ENCODE measurements around the gene CHRNA5. TPM values are rescaled to one million over a fixed set of nuclear protein-coding genes. Genes with fewer than 3 reads are reported as not detected.
"Not testable (repeated sequence)": the region's sequence is repeated elsewhere in the genome, so short reads cannot be mapped to it uniquely, and the experiment has no call there.

The CHRNA5 gene
- total RNA-seq, 3 donors from 2014 or later = 5.2 to 5.6 (median 5.5) TPM

GRCh38 chr15:78550194-78550593 lies 15.1 kb upstream of the CHRNA5 start:
- peaks cover 29% of the 10 kb centered on the region for H3K36me3 Mint-ChIP-seq (ENCODE audit: insufficient read depth)
- H3K27me3 Mint-ChIP-seq (ENCODE audit: low read depth) = no peaks in the 10 kb centered on the region
- no peaks in the 10 kb centered on the region for H3K4me1 Mint-ChIP-seq (ENCODE audit: low read depth)

GRCh38 chr15:78550815-78551214 lies 14.5 kb upstream of the CHRNA5 start:
- no peak for ATAC-seq
- no peak for DNase-seq
- Mint-ChIP-seq H3K36me3 (ENCODE audit: insufficient read depth) (peaks cover 24% of the 10 kb centered on the region), H3K4me1 (ENCODE audit: low read depth) (no peaks in the 10 kb centered on the region), H3K9me3 (no peaks in the 10 kb centered on the region), H3K27me3 (ENCODE audit: low read depth) (no peaks in the 10 kb centered on the region), H3K4me3 (no peak overlapping the region)

More at GRCh38 chr15:78550194-78550593, 15.1 kb upstream of the CHRNA5 start:
- H3K4me3 Mint-ChIP-seq = no peak overlapping the region
- H3K9me3 Mint-ChIP-seq = no peaks in the 10 kb centered on the region
- ATAC-seq (no peak), DNase-seq (no peak)

GRCh38 chr15:78551902-78552301 lies 13.4 kb upstream of the CHRNA5 start:
- no peak overlapping the region for H3K4me3 Mint-ChIP-seq
- no peaks in the 10 kb centered on the region for H3K27me3 Mint-ChIP-seq (ENCODE audit: low read depth)
- H3K4me1 Mint-ChIP-seq (ENCODE audit: low read depth) = no peaks in the 10 kb centered on the region
- no peaks in the 10 kb centered on the region for H3K9me3 Mint-ChIP-seq
- no peak for ATAC-seq
- no peak for DNase-seq
- peaks cover 22% of the 10 kb centered on the region for H3K36me3 Mint-ChIP-seq (ENCODE audit: insufficient read depth)

- no peaks in the 10 kb centered on the region for H3K4me1 Mint-ChIP-seq (ENCODE audit: low read depth)
- no peak for DNase-seq
- H3K36me3 Mint-ChIP-seq (ENCODE audit: insufficient read depth) = peaks cover 22% of the 10 kb centered on the region
- no peak overlapping the region for H3K4me3 Mint-ChIP-seq
- ATAC-seq = no peak
- H3K27me3 Mint-ChIP-seq (ENCODE audit: low read depth) = peaks cover 2% of the 10 kb centered on the region
- no peaks in the 10 kb centered on the region for H3K9me3 Mint-ChIP-seq
Measured at GRCh38 chr15:78552597-78552996, 12.7 kb upstream of the CHRNA5 start.

- H3K27me3 Mint-ChIP-seq (ENCODE audit: low read depth); H3K9me3 Mint-ChIP-seq; H3K4me3 Mint-ChIP-seq; ATAC-seq; H3K36me3 Mint-ChIP-seq (ENCODE audit: insufficient read depth); DNase-seq: not testable (repeated sequence)
- peaks cover 12% of the 10 kb centered on the region for H3K4me1 Mint-ChIP-seq (ENCODE audit: low read depth)
Measured at GRCh38 chr15:78560201-78560600, 5.1 kb upstream of the CHRNA5 start.

- no peak for ATAC-seq
- no peaks in the 10 kb centered on the region for H3K9me3 Mint-ChIP-seq
- peaks cover 13% of the 10 kb centered on the region for H3K27me3 Mint-ChIP-seq (ENCODE audit: low read depth)
- no peak overlapping the region for H3K4me3 Mint-ChIP-seq
- DNase-seq = no peak
- no peaks in the 10 kb centered on the region for H3K36me3 Mint-ChIP-seq (ENCODE audit: insufficient read depth)
- H3K4me1 Mint-ChIP-seq (ENCODE audit: low read depth) = peaks cover 17% of the 10 kb centered on the region
Measured at GRCh38 chr15:78561490-78561889, 3.8 kb upstream of the CHRNA5 start.

- DNase-seq (no peak), ATAC-seq (no peak)
- Mint-ChIP-seq H3K9me3 (no peaks in the 10 kb centered on the region), H3K36me3 (ENCODE audit: insufficient read depth) (no peaks in the 10 kb centered on the region), H3K4me3 (no peak overlapping the region), H3K27me3 (ENCODE audit: low read depth) (peaks cover 17% of the 10 kb centered on the region), H3K4me1 (ENCODE audit: low read depth) (peaks cover 19% of the 10 kb centered on the region)
Measured at GRCh38 chr15:78563092-78563491, 2.2 kb upstream of the CHRNA5 start.

- Mint-ChIP-seq H3K4me1 (ENCODE audit: low read depth) (peaks cover 19% of the 10 kb centered on the region), H3K9me3 (no peaks in the 10 kb centered on the region), H3K36me3 (ENCODE audit: insufficient read depth) (no peaks in the 10 kb centered on the region), H3K4me3 (peak overlapping the region; percentile 84), H3K27me3 (ENCODE audit: low read depth) (peaks cover 17% of the 10 kb centered on the region)
- ATAC-seq = peak in 1 of 2 donors; percentile 5
- DNase-seq = no peak
Measured at GRCh38 chr15:78564743-78565096, 600 bp upstream of the CHRNA5 start.

GRCh38 chr15:78565951-78566774 lies 843 bp downstream of the CHRNA5 start:
- Mint-ChIP-seq H3K36me3 (ENCODE audit: insufficient read depth) (no peaks in the 10 kb centered on the region), H3K4me3 (peak overlapping the region; percentile 78), H3K27me3 (ENCODE audit: low read depth) (peaks cover 17% of the 10 kb centered on the region), H3K9me3 (no peaks in the 10 kb centered on the region), H3K4me1 (ENCODE audit: low read depth) (peaks cover 19% of the 10 kb centered on the region)
- DNase-seq (no peak), ATAC-seq (peak; percentile 22 to 25)

- ATAC-seq (no peak), DNase-seq (no peak)
- H3K9me3 Mint-ChIP-seq = no peaks in the 10 kb centered on the region
- H3K27me3 Mint-ChIP-seq (ENCODE audit: low read depth) = peaks cover 15% of the 10 kb centered on the region
- no peaks in the 10 kb centered on the region for H3K36me3 Mint-ChIP-seq (ENCODE audit: insufficient read depth)
- peaks cover 19% of the 10 kb centered on the region for H3K4me1 Mint-ChIP-seq (ENCODE audit: low read depth)
- H3K4me3 Mint-ChIP-seq = no peak overlapping the region
Measured at GRCh38 chr15:78567531-78567930, 2.2 kb downstream of the CHRNA5 start.

- Mint-ChIP-seq H3K27me3 (ENCODE audit: low read depth) (peaks cover 13% of the 10 kb centered on the region), H3K9me3 (no peaks in the 10 kb centered on the region), H3K36me3 (ENCODE audit: insufficient read depth) (no peaks in the 10 kb centered on the region), H3K4me3 (no peak overlapping the region), H3K4me1 (ENCODE audit: low read depth) (peaks cover 7% of the 10 kb centered on the region)
- DNase-seq (no peak), ATAC-seq (no peak)
Measured at GRCh38 chr15:78570710-78571109, 5.4 kb downstream of the CHRNA5 start.

- no peak overlapping the region for H3K4me3 Mint-ChIP-seq
- no peaks in the 10 kb centered on the region for H3K9me3 Mint-ChIP-seq
- H3K4me1 Mint-ChIP-seq (ENCODE audit: low read depth) = peaks cover 2% of the 10 kb centered on the region
- ATAC-seq = no peak
- no peaks in the 10 kb centered on the region for H3K36me3 Mint-ChIP-seq (ENCODE audit: insufficient read depth)
- DNase-seq = no peak
- H3K27me3 Mint-ChIP-seq (ENCODE audit: low read depth) = peaks cover 9% of the 10 kb centered on the region
Measured at GRCh38 chr15:78571382-78571781, 6.1 kb downstream of the CHRNA5 start.

GRCh38 chr15:78573416-78573815 lies 8.1 kb downstream of the CHRNA5 start:
- no peaks in the 10 kb centered on the region for H3K4me1 Mint-ChIP-seq (ENCODE audit: low read depth)

GRCh38 chr15:78574944-78575343 lies 9.6 kb downstream of the CHRNA5 start:
- no peak overlapping the region for H3K4me3 Mint-ChIP-seq
- H3K36me3 Mint-ChIP-seq (ENCODE audit: insufficient read depth) = no peaks in the 10 kb centered on the region
- no peaks in the 10 kb centered on the region for H3K27me3 Mint-ChIP-seq (ENCODE audit: low read depth)
- no peaks in the 10 kb centered on the region for H3K4me1 Mint-ChIP-seq (ENCODE audit: low read depth)
- DNase-seq = no peak
- no peaks in the 10 kb centered on the region for H3K9me3 Mint-ChIP-seq
- no peak for ATAC-seq

More at GRCh38 chr15:78573416-78573815, 8.1 kb downstream of the CHRNA5 start:
- Mint-ChIP-seq H3K9me3 (no peaks in the 10 kb centered on the region), H3K4me3 (no peak overlapping the region), H3K36me3 (ENCODE audit: insufficient read depth) (no peaks in the 10 kb centered on the region), H3K27me3 (ENCODE audit: low read depth) (no peaks in the 10 kb centered on the region)
- no peak for DNase-seq
- ATAC-seq = no peak

- no peaks in the 10 kb centered on the region for H3K4me1 Mint-ChIP-seq (ENCODE audit: low read depth)
- ATAC-seq = no peak
- H3K4me3 Mint-ChIP-seq = no peak overlapping the region
- DNase-seq = no peak
- H3K9me3 Mint-ChIP-seq = no peaks in the 10 kb centered on the region
- peaks cover 4% of the 10 kb centered on the region for H3K27me3 Mint-ChIP-seq (ENCODE audit: low read depth)
- no peaks in the 10 kb centered on the region for H3K36me3 Mint-ChIP-seq (ENCODE audit: insufficient read depth)
Measured at GRCh38 chr15:78597583-78597982, 32.3 kb downstream of the CHRNA5 start.
